Lung (tissue), 12 donors: ENCODE data around the gene GNAS-AS1. TPM values are rescaled to one million over a fixed set of nuclear protein-coding genes. Genes with fewer than 3 reads are reported as not detected.

Experiments
- ATAC-seq: fragments of 200-7000 bp; cut with Tn5 transposase; one replicate; pipeline ENCODE4 v1.9.1; 2020; ENCODE audit warnings: moderate number of reproducible peaks; ENCODE audit not compliant: insufficient read depth, low FRiP score
- DNase-seq, 3 donors: peaks; one replicate each; pipeline ENCODE4 v3.0.0-alpha.2; 2013 to 2017
- H3K27ac ChIP-seq, 2 donors: one replicate each; pipeline ENCODE4 v1.5.1; 2013; ENCODE audit warnings: mild to moderate bottlenecking in 2 of 2, moderate library complexity in 2 of 2, control low read depth in 1 of 2, inconsistent platforms in 1 of 2, low read depth in 1 of 2, low read length in 1 of 2
- H3K27me3 ChIP-seq, 3 donors: one replicate each; pipeline ENCODE4 v1.5.1; 2013; ENCODE audit warnings: low read length in 2 of 3; ENCODE audit not compliant: control insufficient read depth in 3 of 3, insufficient read depth in 3 of 3
- H3K36me3 ChIP-seq, 4 donors: one replicate each; pipeline ENCODE4 v1.5.1; 2013; ENCODE audit warnings: low read length in 4 of 4, mild to moderate bottlenecking in 1 of 4, moderate library complexity in 1 of 4; ENCODE audit not compliant: control insufficient read depth in 4 of 4, insufficient read depth in 4 of 4
- H3K4me1 ChIP-seq, 5 donors: one replicate each; pipeline ENCODE4 v1.5.1; 2013; ENCODE audit warnings: low read length in 5 of 5, mild to moderate bottlenecking in 2 of 5, moderate library complexity in 1 of 5; ENCODE audit not compliant: control insufficient read depth in 5 of 5, insufficient read depth in 5 of 5
- H3K4me3 ChIP-seq: one replicate; pipeline ENCODE4 v1.5.1; 2013; ENCODE audit warnings: mild to moderate bottlenecking, control low read depth, moderate library complexity
- H3K9ac ChIP-seq, 2 donors: one replicate each; pipeline ENCODE4 v1.5.1; 2013; ENCODE audit warnings: low read length in 2 of 2, control low read depth in 1 of 2; ENCODE audit not compliant: insufficient read depth in 1 of 2
- H3K9me3 ChIP-seq, 4 donors: one replicate each; pipeline ENCODE4 v1.5.1; 2013; ENCODE audit warnings: low read length in 3 of 4, mild to moderate bottlenecking in 1 of 4, moderate library complexity in 1 of 4; ENCODE audit not compliant: control insufficient read depth in 4 of 4, insufficient read depth in 3 of 4
- CTCF ChIP-seq: IDR thresholded peaks from 2 replicates; pipeline ENCODE4 v1.5.1; 2012; ENCODE audit warnings: mild to moderate bottlenecking; ENCODE audit errors: control extremely low read depth, extremely low read depth
- WGBS, 2 donors: extraction: QIAGEN DNeasy Blood & Tissue Kit; methylation state at CpG; one replicate each; pipeline ENCODE4 v1.1.7; 2013; 5-methylcytosine and 5-hydroxymethylcytosine counted together
- polyA plus RNA-seq, 2 donors: library from polyadenylated mRNA; stranded (reverse); fragments of 200-250 nt; gene quantifications; one replicate each; pipeline ENCODE4 v1.2.1, GENCODE V29; 2013
- total RNA-seq, 2 donors: library from RNA; depleted of rRNA in 1 of 2; stranded (reverse); fragments of >200 nt in 1 of 2; gene quantifications; one replicate each; pipeline ENCODE4 v1.2.1, GENCODE V29; 2014 to 2021
- donor health status: control.
- donor health status: control.
- donor health status: Bipolar disorder and iron deficiency.
- donor health status: healthy.
- donor health status: DM: yes; HTN: yes; CAD: no.

Gene GNAS-AS1
- total and polyA plus RNA-seq, 4 donors = 0.07 to 1.9 (median 0.74) TPM

DNA sequence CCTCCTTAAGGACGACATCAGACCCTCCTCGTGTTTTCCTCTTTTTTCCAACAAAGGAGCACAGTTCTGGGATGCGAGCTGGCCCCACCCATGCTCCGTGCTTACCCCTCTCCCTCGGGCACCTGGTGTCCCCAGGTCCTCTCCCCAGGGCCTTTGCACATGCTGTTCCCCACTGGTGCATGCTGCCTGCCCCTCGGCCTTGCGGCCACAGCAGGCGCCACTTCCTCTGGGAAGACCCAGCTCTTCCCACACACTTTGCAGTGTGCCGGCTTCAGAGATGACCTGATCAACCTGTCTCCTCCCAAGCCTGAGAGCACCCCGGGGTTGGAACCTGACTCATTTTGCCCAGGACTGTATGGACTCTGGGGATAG, 39.8 kb downstream of the GNAS-AS1 start:
- no peak for TF ChIP-seq CTCF
- WGBS, 2 donors = 85 to 93% methylated on average over 10 of the region's 10 CpGs
- H3K4me1 ChIP-seq = no peaks in the 10 kb centered on the region
- no peak for DNase-seq
- H3K4me3 ChIP-seq = no peak overlapping the region
- H3K9me3 ChIP-seq = peaks cover 0 to 7% (median 0%) of the 10 kb centered on the region in 4 donors
- no peak for ATAC-seq
- peaks cover 0 to 3% (median 0%) of the 10 kb centered on the region in 3 donors for H3K27me3 ChIP-seq
- no peak overlapping the region for H3K27ac ChIP-seq
- no peak overlapping the region for H3K9ac ChIP-seq
- H3K36me3 ChIP-seq = no peaks in the 10 kb centered on the region

GRCh38 chr20:58810116-58810878, 40.4 kb downstream of the GNAS-AS1 start:
- H3K4me3 ChIP-seq = no peak overlapping the region
- no peak for TF ChIP-seq CTCF
- no peak for ATAC-seq
- 82 to 86% methylated on average over 19 of the region's 19 CpGs for WGBS, 2 donors
- peaks cover 0 to 9% (median 0%) of the 10 kb centered on the region in 4 donors for H3K9me3 ChIP-seq
- no peak overlapping the region for H3K27ac ChIP-seq
- H3K4me1 ChIP-seq = no peaks in the 10 kb centered on the region
- no peak for DNase-seq
- H3K36me3 ChIP-seq = no peaks in the 10 kb centered on the region
- H3K9ac ChIP-seq = no peak overlapping the region
- peaks cover 0 to 3% (median 0%) of the 10 kb centered on the region in 3 donors for H3K27me3 ChIP-seq

GRCh38 chr20:58808271-58809046, 42.2 kb downstream of the GNAS-AS1 start:
- Histone ChIP-seq H3K9me3 (peaks cover 0 to 11% (median 0%) of the 10 kb centered on the region in 4 donors), H3K27ac (no peak overlapping the region), H3K27me3 (peaks cover 0 to 4% (median 0%) of the 10 kb centered on the region in 3 donors), H3K4me1 (peaks cover 0 to 3% (median 0%) of the 10 kb centered on the region in 5 donors), H3K36me3 (no peaks in the 10 kb centered on the region), H3K9ac (no peak overlapping the region), H3K4me3 (no peak overlapping the region)
- 70 to 73% methylated on average over 17 of the region's 17 CpGs for WGBS, 2 donors
- TF ChIP-seq CTCF = no peak
- no peak for DNase-seq
- no peak for ATAC-seq
